ENCODE measurements around the gene TNFRSF14. TPM values are rescaled to one million over a fixed set of nuclear protein-coding genes. Genes with fewer than 3 reads are reported as not detected.

Gene TNFRSF14
- total and polyA plus RNA-seq, 9 of the 15 experiments (the other 6 are each of a cell fraction or from before 2014, with no cell fraction given): 0.11 to 2.3 (median 0.68) TPM; not detected in 2

GRCh38 chr1:2554621-2555387 is 1.4 kb upstream of the TNFRSF14 start (continued):
- no peak for TF ChIP-seq SAFB2 (IDR thresholded peaks at IDR 0.05; ENCODE audit: borderline replicate concordance, low read depth, low read length, severe bottlenecking)
- no peak for TF ChIP-seq HIVEP1 (CRISPR knock-in tag; IDR thresholded peaks at IDR 0.05)
- TF ChIP-seq SMC3 (conservative IDR thresholded peaks at IDR 0.05; ENCODE audit: insufficient read depth, low read depth, low read length): peak; percentile 59
- TF ChIP-seq E2F8 (IDR thresholded peaks at IDR 0.05; ENCODE audit: low read depth, partially characterized antibody): no peak
- TF ChIP-seq BMI1 (IDR thresholded peaks at IDR 0.05; ENCODE audit: low read length): no peak
- no peak for TF ChIP-seq HLTF (IDR thresholded peaks at IDR 0.05)
- no peak for TF ChIP-seq SP1 (CRISPR knock-in tag; IDR thresholded peaks at IDR 0.05)
- peak; percentile 77 to 83 for TF ChIP-seq RAD21 (CRISPR knock-in tag; conservative IDR thresholded peaks at IDR 0.05 in 1 of 2, IDR thresholded peaks at IDR 0.05 in 1 of 2)
- no peak for TF ChIP-seq KDM4B (IDR thresholded peaks at IDR 0.05; ENCODE audit: borderline replicate concordance in 2 of 2, low read depth in 1 of 2)
- no peak for TF ChIP-seq TRIM24 (IDR thresholded peaks at IDR 0.05)
- no peak for TF ChIP-seq CHD2 (IDR thresholded peaks at IDR 0.05; ENCODE audit: low read depth, low read length)
- TF ChIP-seq ZNF766 (CRISPR knock-in tag; conservative IDR thresholded peaks at IDR 0.05): no peak
